ENCODE measurements around the gene GAS7. TPM values are rescaled to one million over a fixed set of nuclear protein-coding genes. Genes with fewer than 3 reads are reported as not detected.
A peak's percentile ranks its signal among the peaks of the same experiment; 100 is the strongest.

The GAS7 gene
- total RNA-seq, 3 donors from 2014 or later (not counting 1 experiment from before 2014, with no cell fraction given), result 70.7 to 89.1 (median 84.8) TPM

GRCh38 chr17:10107316-10108165 is 90.9 kb downstream of the GAS7 start:
- Histone ChIP-seq H3K27me3 (ENCODE audit: control insufficient read depth, insufficient read depth, low read length) (no peaks in the 10 kb centered on the region), H3K9me3 (ENCODE audit: control insufficient read depth, insufficient read depth, low read length) (no peaks in the 10 kb centered on the region), H3K27ac (ENCODE audit: low read length) (no peak overlapping the region), H3K4me3 (ENCODE audit: low read length) (no peak overlapping the region), H3K36me3 (ENCODE audit: control insufficient read depth, insufficient read depth, low read length) (peaks cover 2% of the 10 kb centered on the region), H3K4me1 (ENCODE audit: control insufficient read depth, insufficient read depth, low read length) (peaks cover 47% of the 10 kb centered on the region)
- WGBS (ENCODE audit: insufficient coverage), result 78% methylated on average over 10 of the region's 11 CpGs
- Mint-ChIP-seq H3K27ac (peak overlapping the region; percentile 44 to 75), H3K4me3 (peak overlapping the region; percentile 28), H3K36me3 (no peaks in the 10 kb centered on the region), H3K9me3 (no peaks in the 10 kb centered on the region), H3K4me1 (peaks cover 57 to 64% of the 10 kb centered on the region in 2 donors), H3K27me3 (ENCODE audit: low read depth in 2 of 2) (no peaks in the 10 kb centered on the region)
- DNase-seq (no peak), ATAC-seq (peak in 2 of 3 donors; percentile 19 to 68)
- TF ChIP-seq CTCF (IDR thresholded peaks at IDR 0.05), result no peak
- intact Hi-C loops (cut with micrococcal nuclease), result no loop called here

DNA sequence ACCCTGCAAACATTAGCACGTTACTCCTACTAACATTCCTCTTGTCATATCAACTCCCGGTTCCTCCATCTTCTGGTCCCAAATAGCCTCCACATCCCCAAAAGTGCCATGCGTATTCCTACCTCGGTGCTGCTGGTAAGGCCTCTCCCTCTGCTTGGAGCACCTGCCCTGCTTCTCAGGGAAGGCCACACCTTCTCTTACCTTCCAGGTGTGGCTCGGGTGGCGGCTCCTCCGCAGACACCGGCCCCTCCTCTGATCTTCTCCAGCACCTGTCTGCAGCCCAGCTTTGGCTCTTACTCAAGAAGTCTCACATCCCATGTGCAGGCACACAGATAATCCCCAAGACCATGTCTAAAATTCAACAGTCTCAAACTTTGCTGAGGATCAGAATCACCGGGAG is 92.3 kb downstream of the GAS7 start:
- Mint-ChIP-seq H3K27ac (peak overlapping the region in 1 of 2 donors; percentile 75), H3K27me3 (ENCODE audit: low read depth in 2 of 2) (no peaks in the 10 kb centered on the region), H3K4me1 (peaks cover 53 to 55% of the 10 kb centered on the region in 2 donors), H3K4me3 (no peak overlapping the region), H3K36me3 (no peaks in the 10 kb centered on the region), H3K9me3 (no peaks in the 10 kb centered on the region)
- no peaks in the 10 kb centered on the region for H3K27me3 ChIP-seq (ENCODE audit: control insufficient read depth, insufficient read depth, low read length)
- intact Hi-C loops (cut with micrococcal nuclease), result no loop called here
- DNase-seq, result no peak
- H3K4me1 ChIP-seq (ENCODE audit: control insufficient read depth, insufficient read depth, low read length), result peaks cover 35% of the 10 kb centered on the region
- 96% methylated on average over 9 of the region's 9 CpGs for WGBS (ENCODE audit: insufficient coverage)
- H3K36me3 ChIP-seq (ENCODE audit: control insufficient read depth, insufficient read depth, low read length), result peaks cover 2% of the 10 kb centered on the region
- ATAC-seq, result no peak
- no peak overlapping the region for H3K4me3 ChIP-seq (ENCODE audit: low read length)
- no peaks in the 10 kb centered on the region for H3K9me3 ChIP-seq (ENCODE audit: control insufficient read depth, insufficient read depth, low read length)
- no peak for TF ChIP-seq CTCF (IDR thresholded peaks at IDR 0.05)
- H3K27ac ChIP-seq (ENCODE audit: low read length), result no peak overlapping the region

GRCh38 chr17:10105513-10106001 is 92.8 kb downstream of the GAS7 start:
- Mint-ChIP-seq H3K4me1 (peaks cover 52 to 53% of the 10 kb centered on the region in 2 donors), H3K36me3 (no peaks in the 10 kb centered on the region), H3K27me3 (ENCODE audit: low read depth in 2 of 2) (no peaks in the 10 kb centered on the region), H3K9me3 (no peaks in the 10 kb centered on the region), H3K4me3 (no peak overlapping the region), H3K27ac (peak overlapping the region in 1 of 2 donors; percentile 75)
- ATAC-seq (no peak), DNase-seq (no peak)
- no peaks in the 10 kb centered on the region for H3K27me3 ChIP-seq (ENCODE audit: control insufficient read depth, insufficient read depth, low read length)
- no peaks in the 10 kb centered on the region for H3K9me3 ChIP-seq (ENCODE audit: control insufficient read depth, insufficient read depth, low read length)
- peaks cover 35% of the 10 kb centered on the region for H3K4me1 ChIP-seq (ENCODE audit: control insufficient read depth, insufficient read depth, low read length)
- H3K4me3 ChIP-seq (ENCODE audit: low read length), result no peak overlapping the region
- 86% methylated on average over 10 of the region's 10 CpGs for WGBS (ENCODE audit: insufficient coverage)
- TF ChIP-seq CTCF (IDR thresholded peaks at IDR 0.05), result no peak
- no peak overlapping the region for H3K27ac ChIP-seq (ENCODE audit: low read length)
- H3K36me3 ChIP-seq (ENCODE audit: control insufficient read depth, insufficient read depth, low read length), result peaks cover 2% of the 10 kb centered on the region
- intact Hi-C loops (cut with micrococcal nuclease), result no loop called here

Measured in natural killer cell (primary cell).